Globus pallidus (tissue), 1 donor: ENCODE results near the gene NCLN.
"Not testable (repeated sequence)": the region's sequence is repeated elsewhere in the genome, so short reads cannot be mapped to it uniquely, and the experiment has no call there.

ENCODE experiments used
- DNase-seq: peaks from one replicate; pipeline ENCODE4 v3.0.0-alpha.2; 2015; ENCODE audit warnings: low spot score

Gene NCLN

GRCh38 chr19:3198901-3199700 is 13.4 kb downstream of the NCLN start:
- no peak for DNase-seq

GRCh38 chr19:3201072-3201700 is 15.5 kb downstream of the NCLN start:
- no peak for DNase-seq

GRCh38 chr19:3201911-3202310 is 16.2 kb downstream of the NCLN start:
- no peak for DNase-seq

- DNase-seq: no peak
Measured at GRCh38 chr19:3202346-3202745, 16.6 kb downstream of the NCLN start.

GRCh38 chr19:3202895-3203294 is 17.2 kb downstream of the NCLN start:
- DNase-seq: not testable (repeated sequence)

GRCh38 chr19:3203805-3204645 is 18.3 kb downstream of the NCLN start:
- DNase-seq: no peak

- no peak for DNase-seq
Measured at GRCh38 chr19:3204646-3205275, 19.0 kb downstream of the NCLN start.

GRCh38 chr19:3206216-3206953 is 20.7 kb downstream of the NCLN start:
- DNase-seq: no peak

GRCh38 chr19:3207461-3208242 is 21.9 kb downstream of the NCLN start:
- DNase-seq: no peak

- DNase-seq: no peak
Measured at GRCh38 chr19:3208317-3209207, 22.8 kb downstream of the NCLN start.

- DNase-seq: no peak
Measured at GRCh38 chr19:3210347-3211017, 24.8 kb downstream of the NCLN start.

- no peak for DNase-seq
Measured at GRCh38 chr19:3211191-3211590, 25.5 kb downstream of the NCLN start.

- no peak for DNase-seq
Measured at GRCh38 chr19:3213159-3213558, 27.4 kb downstream of the NCLN start.

GRCh38 chr19:3216874-3217273 is 31.1 kb downstream of the NCLN start:
- no peak for DNase-seq

GRCh38 chr19:3220576-3220975 is 34.8 kb downstream of the NCLN start:
- DNase-seq: no peak

GRCh38 chr19:3221576-3221975 is 35.8 kb downstream of the NCLN start:
- DNase-seq: not testable (repeated sequence)

GRCh38 chr19:3222709-3223108 is 37.0 kb downstream of the NCLN start:
- no peak for DNase-seq

GRCh38 chr19:3224346-3225168 is 38.8 kb downstream of the NCLN start, which contains the start of gene CELF5:
CELF5 (plus strand) TSS chr19:3224661; CDS start chr19:3224740, 79 bp downstream.
- peak; percentile 38 for DNase-seq
